Endodermal cell (in vitro differentiated cells): ENCODE measurements around the gene TAL1. TPM values are rescaled to one million over a fixed set of nuclear protein-coding genes. Genes with fewer than 3 reads are reported as not detected.
A peak's percentile ranks its signal among the peaks of the same experiment; 100 is the strongest.

ENCODE experiments used
- DNase-seq: peaks from one replicate; pipeline ENCODE4 v3.0.0-alpha.2; 2017
- H3K27ac ChIP-seq: 2 replicates; pipeline ENCODE4 v1.5.1; 2013; ENCODE audit warnings: mild to moderate bottlenecking, low read depth, low read length, moderate library complexity
- H3K27me3 ChIP-seq: 2 replicates; pipeline ENCODE4 v1.6.1; 2013; ENCODE audit warnings: mild to moderate bottlenecking, low read length, moderate library complexity; ENCODE audit not compliant: insufficient read depth, control insufficient read depth, poor library complexity, severe bottlenecking
- H3K36me3 ChIP-seq: 2 replicates; pipeline ENCODE4 v1.7.0; 2013; ENCODE audit warnings: mild to moderate bottlenecking, low read length, moderate library complexity; ENCODE audit not compliant: control insufficient read depth, insufficient read depth
- H3K4me1 ChIP-seq: one replicate; pipeline ENCODE4 v1.7.0; 2013; ENCODE audit warnings: low read length; ENCODE audit not compliant: control insufficient read depth, insufficient read depth
- H3K4me3 ChIP-seq: 2 replicates; pipeline ENCODE4 v1.5.1; 2013; ENCODE audit warnings: mild to moderate bottlenecking, low read length, moderate library complexity
- H3K9ac ChIP-seq: 2 replicates; pipeline ENCODE4 v1.6.1; 2013; ENCODE audit warnings: mild to moderate bottlenecking, low read length, moderate library complexity; ENCODE audit not compliant: poor library complexity, severe bottlenecking; ENCODE audit errors: extremely low read depth
- H3K9me3 ChIP-seq: 2 replicates; pipeline ENCODE4 v1.6.1; 2013; ENCODE audit warnings: mild to moderate bottlenecking, low read length, moderate library complexity; ENCODE audit not compliant: control insufficient read depth
- H3K27ac Mint-ChIP-seq: 2 replicates; pipeline ENCODE4 v1.8.0; 2020; ENCODE audit warnings: mixed read lengths
- H3K27me3 Mint-ChIP-seq: 2 replicates; pipeline ENCODE4 v1.8.0; 2021; ENCODE audit warnings: mild to moderate bottlenecking, mixed read lengths; ENCODE audit not compliant: insufficient read depth
- H3K36me3 Mint-ChIP-seq: 2 replicates; pipeline ENCODE4 v1.8.0; 2020; ENCODE audit warnings: low read depth, mixed read lengths
- H3K4me1 Mint-ChIP-seq: 2 replicates; pipeline ENCODE4 v1.8.0; 2020; ENCODE audit warnings: mixed read lengths
- H3K4me3 Mint-ChIP-seq: 2 replicates; pipeline ENCODE4 v1.8.0; 2020; ENCODE audit warnings: mild to moderate bottlenecking, moderate library complexity, mixed read lengths
- H3K9me3 Mint-ChIP-seq: 2 replicates; pipeline ENCODE4 v1.8.0; 2020; ENCODE audit warnings: mild to moderate bottlenecking, mixed read lengths
- WGBS, 2 experiments: methylation state at CpG; one replicate each; pipeline versions ENCODE4 v1.1.5 to v1.1.7; 2013; ENCODE audit warnings: missing lambda C conversion rate in 2 of 2, mixed read lengths in 1 of 2; ENCODE audit not compliant: insufficient coverage in 1 of 2, insufficient read length in 1 of 2; 5-methylcytosine and 5-hydroxymethylcytosine counted together
- total RNA-seq, 2 donors: library from RNA; stranded (reverse); fragmentation: NEBNext Ultra II Directional in 1 of 2; extraction: Animal tissue kit (Norgen Biotek cat#: 25700) in 1 of 2; gene quantifications; 2 replicates in 1 of 2; 3 replicates in 1 of 2; pipeline ENCODE4 v1.2.1, GENCODE V29; 2021
- TF ChIP-seq, protein P1 (sequence below): fragments of 200-600 bp; sonication (generic); conservative IDR thresholded peaks from 2 replicates; pipeline ENCODE4 v1.5.0; 2021; ENCODE audit warnings: antibody characterized with exemption, mild to moderate bottlenecking

Gene TAL1
- total RNA-seq, 2 donors from 2014 or later: 0.04 TPM; not detected in 1

DNA sequence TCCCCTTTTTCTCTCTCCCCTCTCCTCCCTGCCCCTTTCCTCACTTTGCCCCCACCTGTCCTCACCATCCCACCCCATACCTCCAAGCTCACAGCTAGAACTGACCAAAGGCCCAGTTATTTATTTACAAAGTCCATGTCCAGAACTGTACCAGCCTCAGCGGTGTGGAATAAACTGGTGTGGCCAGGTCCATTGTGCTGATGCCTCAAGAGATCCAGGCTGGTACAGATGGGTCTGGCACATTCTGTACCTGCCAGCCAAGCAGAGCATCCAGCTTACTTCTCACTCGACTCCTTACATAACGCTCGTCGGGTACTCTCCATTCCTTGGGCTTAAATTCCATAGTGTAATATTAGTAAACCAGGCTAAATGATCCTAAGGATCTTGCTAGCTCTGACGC lies 54.0 kb downstream of the TAL1 start:
- H3K36me3 Mint-ChIP-seq: no peaks in the 10 kb centered on the region
- Histone ChIP-seq H3K4me1 (no peaks in the 10 kb centered on the region), H3K9ac (no peak overlapping the region), H3K36me3 (no peaks in the 10 kb centered on the region), H3K9me3 (no peaks in the 10 kb centered on the region), H3K27ac (no peak overlapping the region), H3K27me3 (peaks cover 19% of the 10 kb centered on the region), H3K4me3 (no peak overlapping the region)
- peaks cover 10% of the 10 kb centered on the region for H3K4me1 Mint-ChIP-seq
- WGBS, 2 experiments: 97% methylated on average over 3 to 6 of the region's 6 CpGs
- H3K9me3 Mint-ChIP-seq: peaks cover 2% of the 10 kb centered on the region
- peaks cover 37% of the 10 kb centered on the region for H3K27me3 Mint-ChIP-seq
- DNase-seq: no peak
- no peak overlapping the region for H3K27ac Mint-ChIP-seq
- TF ChIP-seq, protein P1, sequence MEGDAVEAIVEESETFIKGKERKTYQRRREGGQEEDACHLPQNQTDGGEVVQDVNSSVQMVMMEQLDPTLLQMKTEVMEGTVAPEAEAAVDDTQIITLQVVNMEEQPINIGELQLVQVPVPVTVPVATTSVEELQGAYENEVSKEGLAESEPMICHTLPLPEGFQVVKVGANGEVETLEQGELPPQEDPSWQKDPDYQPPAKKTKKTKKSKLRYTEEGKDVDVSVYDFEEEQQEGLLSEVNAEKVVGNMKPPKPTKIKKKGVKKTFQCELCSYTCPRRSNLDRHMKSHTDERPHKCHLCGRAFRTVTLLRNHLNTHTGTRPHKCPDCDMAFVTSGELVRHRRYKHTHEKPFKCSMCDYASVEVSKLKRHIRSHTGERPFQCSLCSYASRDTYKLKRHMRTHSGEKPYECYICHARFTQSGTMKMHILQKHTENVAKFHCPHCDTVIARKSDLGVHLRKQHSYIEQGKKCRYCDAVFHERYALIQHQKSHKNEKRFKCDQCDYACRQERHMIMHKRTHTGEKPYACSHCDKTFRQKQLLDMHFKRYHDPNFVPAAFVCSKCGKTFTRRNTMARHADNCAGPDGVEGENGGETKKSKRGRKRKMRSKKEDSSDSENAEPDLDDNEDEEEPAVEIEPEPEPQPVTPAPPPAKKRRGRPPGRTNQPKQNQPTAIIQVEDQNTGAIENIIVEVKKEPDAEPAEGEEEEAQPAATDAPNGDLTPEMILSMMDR: no peak
- H3K4me3 Mint-ChIP-seq: no peak overlapping the region

DNA sequence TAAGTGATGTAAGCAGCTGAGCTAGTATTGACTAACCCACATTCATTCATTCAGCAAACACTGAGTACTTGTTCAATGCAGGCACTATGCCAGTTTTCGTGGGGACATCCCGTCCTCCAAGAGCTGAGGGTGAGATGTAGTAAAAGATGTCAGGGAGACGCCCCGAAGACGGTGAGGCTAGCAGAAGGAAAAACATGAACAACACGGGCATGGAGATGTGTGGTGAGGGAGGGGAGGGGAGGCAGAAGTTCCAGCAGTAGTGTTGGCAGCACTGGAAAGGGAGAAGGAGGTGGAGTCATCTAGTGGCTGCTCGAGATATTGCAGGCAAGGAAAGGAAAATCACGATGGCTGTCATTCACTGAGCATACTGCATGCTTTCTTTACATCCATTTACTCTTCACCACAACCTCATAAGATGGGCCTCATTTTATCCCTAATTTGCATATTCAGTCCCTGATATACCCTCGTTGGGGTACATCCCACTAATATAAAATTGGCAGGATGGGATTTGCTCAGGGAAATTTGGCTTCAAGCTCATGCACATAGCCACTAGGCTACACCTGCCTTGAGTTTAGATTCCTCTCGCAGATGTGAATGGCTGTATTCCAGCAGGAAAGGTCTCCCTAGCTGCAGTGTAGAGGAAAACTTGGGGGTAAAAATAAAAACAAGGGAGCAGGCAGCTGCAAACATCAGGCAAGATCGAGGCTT lies 56.6 kb downstream of the TAL1 start:
- Histone ChIP-seq H3K4me1 (no peaks in the 10 kb centered on the region), H3K27ac (no peak overlapping the region), H3K4me3 (no peak overlapping the region), H3K36me3 (no peaks in the 10 kb centered on the region), H3K9me3 (no peaks in the 10 kb centered on the region), H3K9ac (no peak overlapping the region), H3K27me3 (peaks cover 14% of the 10 kb centered on the region)
- DNase-seq: peak; percentile 90
- TF ChIP-seq, protein P1: peak; percentile 92
- H3K4me1 Mint-ChIP-seq: peaks cover 7% of the 10 kb centered on the region
- H3K27me3 Mint-ChIP-seq: peaks cover 29% of the 10 kb centered on the region
- no peak overlapping the region for H3K4me3 Mint-ChIP-seq
- H3K9me3 Mint-ChIP-seq: peaks cover 4% of the 10 kb centered on the region
- H3K27ac Mint-ChIP-seq: no peak overlapping the region
- 23 to 26% methylated on average over 8 to 11 of the region's 11 CpGs for WGBS, 2 experiments
- H3K36me3 Mint-ChIP-seq: no peaks in the 10 kb centered on the region

DNA sequence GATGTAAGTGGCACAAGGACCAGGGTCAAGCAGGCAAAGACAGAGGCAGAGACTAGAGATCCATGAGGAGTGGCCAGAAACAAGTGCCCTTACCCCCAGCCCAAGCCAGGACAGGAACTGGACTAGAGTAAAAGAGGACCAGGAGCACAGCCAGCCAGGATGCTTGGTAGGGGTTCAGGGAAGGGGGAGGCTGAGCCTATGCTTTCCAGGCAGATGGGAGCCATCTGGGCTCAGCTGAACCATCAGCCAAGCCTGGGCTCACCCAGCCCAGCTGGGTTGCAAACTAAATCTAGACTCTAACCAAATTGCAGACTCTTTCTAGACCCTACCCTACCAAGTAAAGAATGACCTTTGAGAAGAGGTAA lies 57.4 kb downstream of the TAL1 start:
- no peak overlapping the region for H3K27ac Mint-ChIP-seq

More for the DNA sequence above, 57.4 kb downstream of the TAL1 start:
- H3K27me3 ChIP-seq: peaks cover 7% of the 10 kb centered on the region
- TF ChIP-seq, protein P1: no peak
- DNase-seq: no peak
- H3K4me3 ChIP-seq: no peak overlapping the region
- no peak overlapping the region for H3K4me3 Mint-ChIP-seq
- no peaks in the 10 kb centered on the region for H3K36me3 ChIP-seq
- H3K9ac ChIP-seq: no peak overlapping the region
- peaks cover 7% of the 10 kb centered on the region for H3K4me1 Mint-ChIP-seq
- peaks cover 28% of the 10 kb centered on the region for H3K27me3 Mint-ChIP-seq
- H3K36me3 Mint-ChIP-seq: no peaks in the 10 kb centered on the region
- no peaks in the 10 kb centered on the region for H3K9me3 ChIP-seq
- H3K9me3 Mint-ChIP-seq: peaks cover 5% of the 10 kb centered on the region
- no peaks in the 10 kb centered on the region for H3K4me1 ChIP-seq
- H3K27ac ChIP-seq: no peak overlapping the region
